Endothelial cell of umbilical vein (primary cell): ENCODE data around the gene ATXN7. TPM values are rescaled to one million over a fixed set of nuclear protein-coding genes. Genes with fewer than 3 reads are reported as not detected.

Source experiments
- BruUV-seq: library from RNA; stranded (reverse); fragments of 400-500 nt; replicated peaks from 2 replicates; lab custom pipeline; 2021; lab: Mats Ljungman, UMichigan
- CTCF ChIA-PET: fragments of 300-600, 350-600 bp; sonication (Branson Sonifier 250); formaldehyde crosslinking; loops from one replicate; lab custom pipeline; 2021; ENCODE audit warnings: antibody characterized with exemption, inconsistent platforms; lab: Charles Lee
- POLR2A ChIA-PET: fragments of 300-600, 350-600 bp; sonication (Branson Sonifier 250); formaldehyde crosslinking; loops from one replicate; lab custom pipeline; 2021; ENCODE audit warnings: antibody characterized with exemption, inconsistent platforms; lab: Charles Lee
- DNase-seq: peaks from one replicate; pipeline ENCODE4 v3.0.0-alpha.2; 2011; ENCODE audit warnings: low read depth, low spot score
- FAIRE-seq: peaks from 2 replicates; lab custom pipeline; 2011; peaks lifted over from hg19 to GRCh38; lab: Jason Lieb, UNC
- H2AFZ ChIP-seq: 2 replicates; pipeline ENCODE4 v1.6.0; 2012; ENCODE audit warnings: low read depth, low read length, control low read depth, inconsistent platforms
- H3K27ac ChIP-seq: 2 replicates; pipeline ENCODE4 v1.5.1; 2011; ENCODE audit warnings: low read depth, mild to moderate bottlenecking, control low read depth, low read length, moderate library complexity; ENCODE audit not compliant: insufficient read depth
- H3K27me3 ChIP-seq, 2 experiments: 2 replicates each; pipeline versions ENCODE4 v1.6.0 to v1.6.1; 2011; ENCODE audit warnings: low read length in 2 of 2, mixed read lengths in 1 of 2; ENCODE audit not compliant: control insufficient read depth in 2 of 2, insufficient read depth in 2 of 2
- H3K36me3 ChIP-seq, 2 experiments: 2 replicates in 1 of 2; 3 replicates in 1 of 2; pipeline ENCODE4 v1.5.1; 2011; ENCODE audit warnings: low read length in 2 of 2, mild to moderate bottlenecking in 1 of 2, moderate library complexity in 1 of 2; ENCODE audit not compliant: control insufficient read depth in 2 of 2, insufficient read depth in 2 of 2; ENCODE audit errors: extremely low read depth in 1 of 2
- H3K4me1 ChIP-seq: 3 replicates; pipeline ENCODE4 v1.5.1; 2011; ENCODE audit warnings: mild to moderate bottlenecking, low read length; ENCODE audit not compliant: control insufficient read depth, insufficient read depth; ENCODE audit errors: extremely low read depth
- H3K4me2 ChIP-seq: 2 replicates; pipeline ENCODE4 v1.6.1; 2011; ENCODE audit warnings: low read length, control low read depth, mixed read lengths; ENCODE audit not compliant: insufficient read depth
- H3K4me3 ChIP-seq, 3 experiments: fragments of 200-600 bp in 1 of 3; sonication (generic), shearing (Covaris generic) in 1 of 3; replicated peaks in 1 of 3; 2 replicates each; pipeline ENCODE4 v1.5.1; 2011 to 2016; ENCODE audit warnings: control low read depth in 3 of 3, low read length in 3 of 3, mild to moderate bottlenecking in 2 of 3, inconsistent platforms in 1 of 3, low read depth in 1 of 3, moderate library complexity in 1 of 3; ENCODE audit not compliant: insufficient read depth in 1 of 3
- H3K79me2 ChIP-seq: 2 replicates; pipeline ENCODE4 v1.6.0; 2012; ENCODE audit warnings: low read length, inconsistent platforms; ENCODE audit not compliant: control insufficient read depth, insufficient read depth
- H3K9ac ChIP-seq: replicated peaks from 2 replicates; pipeline ENCODE3; 2011; ENCODE audit warnings: low read length, control low read depth; ENCODE audit not compliant: insufficient read depth; ENCODE audit errors: extremely low read depth
- H3K9me1 ChIP-seq: replicated peaks from 3 replicates; pipeline ENCODE4 v1.6.0; 2011; ENCODE audit warnings: mild to moderate bottlenecking, low read length; ENCODE audit not compliant: control insufficient read depth, insufficient read depth; ENCODE audit errors: extremely low read depth
- H3K9me3 ChIP-seq: replicated peaks from 2 replicates; pipeline ENCODE4 v1.5.1; 2012; ENCODE audit warnings: low read length, inconsistent platforms; ENCODE audit not compliant: control insufficient read depth, insufficient read depth
- H4K20me1 ChIP-seq: replicated peaks from 2 replicates; pipeline ENCODE3; 2011; ENCODE audit warnings: mild to moderate bottlenecking, low read length; ENCODE audit not compliant: control insufficient read depth, insufficient read depth; ENCODE audit errors: extremely low read depth
- CTCF ChIP-seq, 2 donors: IDR thresholded peaks; 1 replicate in 1 of 2; 2 replicates in 1 of 2; pipeline ENCODE4 v1.5.1; 2011; ENCODE audit warnings: low read length in 2 of 2, mild to moderate bottlenecking in 2 of 2, moderate library complexity in 2 of 2, control low read depth in 1 of 2, inconsistent platforms in 1 of 2, low read depth in 1 of 2; ENCODE audit not compliant: insufficient read depth in 1 of 2; ENCODE audit errors: extremely low read depth in 1 of 2
- EZH2 ChIP-seq: IDR thresholded peaks from 2 replicates; pipeline ENCODE4 v1.6.1; 2012; ENCODE audit warnings: borderline replicate concordance, low read depth, mild to moderate bottlenecking, moderate library complexity, low read length, inconsistent platforms; ENCODE audit not compliant: severe bottlenecking
- FOS ChIP-seq: IDR thresholded peaks from 2 replicates; pipeline ENCODE4 v1.6.1; 2011; ENCODE audit warnings: mild to moderate bottlenecking, low read length, moderate library complexity, borderline replicate concordance; ENCODE audit not compliant: insufficient read depth
- GATA2 ChIP-seq: IDR thresholded peaks from 2 replicates; pipeline ENCODE4 v1.7.0; 2011; ENCODE audit warnings: low read depth, mild to moderate bottlenecking, moderate library complexity, mixed read lengths, low read length; ENCODE audit not compliant: insufficient read length, insufficient read depth
- JUN ChIP-seq: IDR thresholded peaks from 2 replicates; pipeline ENCODE4 v1.6.1; 2011; ENCODE audit warnings: borderline replicate concordance, low read depth; ENCODE audit not compliant: insufficient read length, insufficient read depth
- MAX ChIP-seq: IDR thresholded peaks from 2 replicates; pipeline ENCODE4 v1.6.1; 2011; ENCODE audit not compliant: insufficient read depth, insufficient read length
- MYC ChIP-seq: IDR thresholded peaks from one replicate; pipeline ENCODE4 v1.6.1; 2011; ENCODE audit warnings: mild to moderate bottlenecking, low read depth, low read length
- POLR2A ChIP-seq: IDR thresholded peaks from 2 replicates; pipeline ENCODE4 v1.6.1; 2012; ENCODE audit warnings: low read depth, mild to moderate bottlenecking, control low read depth, low read length
- POLR2AphosphoS5 ChIP-seq: IDR thresholded peaks from 2 replicates; pipeline ENCODE4 v1.6.1; 2012; ENCODE audit warnings: low read depth, mild to moderate bottlenecking, control low read depth, low read length, moderate library complexity; ENCODE audit not compliant: insufficient read depth
- dilution Hi-C: fragments of 300-500 bp; cut with MboI; formaldehyde crosslinking; loops from one replicate; pipeline ENCODE4 v1.15.0; 2019; ENCODE audit warnings: low sequenced_read_pairs; ENCODE audit not compliant: extremely low pct_ligation_motif_present
- intact Hi-C: fragments of 100-400 bp; cut with micrococcal nuclease; formaldehyde crosslinking; loops from one replicate; pipeline ENCODE4 v1.10.0; 2022
- polyA plus RNA-seq, 4 experiments: library from polyadenylated mRNA; depleted of rRNA in 3 of 4; stranded (reverse) in 3 of 4; unstranded in 1 of 4; fragments of >200 nt; gene quantifications; 2 replicates each; pipeline versions ENCODE4 v1.2.1 to v1.2.3, GENCODE V29; 2011 to 2012; ENCODE audit warnings: missing spikeins in 1 of 4
- total RNA-seq: library from RNA; stranded (reverse); gene quantifications from 2 replicates; pipeline ENCODE4 v1.2.3, GENCODE V29; 2021

The ATXN7 gene
- total and polyA plus RNA-seq, 2 donors (not counting 3 experiments of a cell fraction or from before 2014, with no cell fraction given) = 21.2 to 34.7 TPM

GRCh38 chr3:64010199-64010598, 146.5 kb downstream of the ATXN7 start:
- Histone ChIP-seq H4K20me1 (no peaks in the 10 kb centered on the region), H3K36me3 (peaks cover 29 to 37% of the 10 kb centered on the region in 2 experiments), H3K4me1 (peaks cover 5% of the 10 kb centered on the region), H3K79me2 (peaks cover 9% of the 10 kb centered on the region), H3K4me3 (no peak overlapping the region), H3K9me1 (no peaks in the 10 kb centered on the region), H3K27ac (no peak overlapping the region), H3K9me3 (no peaks in the 10 kb centered on the region), H3K9ac (no peak overlapping the region), H3K27me3 (no peaks in the 10 kb centered on the region), H3K4me2 (no peak overlapping the region), H2AFZ (no peak overlapping the region)
- no peak for DNase-seq
- CTCF ChIA-PET = interaction anchor here (0.8 to 1.7 kb wide), 3 partner anchors 9 to 17 kb away, joined by 3 to 5 read pairs (median 3); no protein-coding TSS in a partner anchor
- dilution Hi-C loops = no loop called here
- intact Hi-C loops = no loop called here
- no TSS peak for BruUV-seq
- POLR2A ChIA-PET = no interaction called here
- no peak for TF ChIP-seq CTCF (IDR thresholded peaks at IDR 0.05; ENCODE audit: extremely low read depth in 1 of 2, insufficient read depth in 1 of 2, low read depth in 1 of 2, low read length in 2 of 2)
- TF ChIP-seq POLR2A = no peak
- no peak for TF ChIP-seq FOS
- no peak for TF ChIP-seq GATA2
- no peak for TF ChIP-seq EZH2
- no peak for TF ChIP-seq MAX
- no peak for TF ChIP-seq JUN
- no peak for TF ChIP-seq MYC
- TF ChIP-seq POLR2AphosphoS5 = no peak
- FAIRE-seq = no peak
